Uterus (tissue), 4 donors: ENCODE results near the gene TRIL. TPM values are rescaled to one million over a fixed set of nuclear protein-coding genes. Genes with fewer than 3 reads are reported as not detected.
A peak's percentile ranks its signal among the peaks of the same experiment; 100 is the strongest.

ENCODE experiments used
- DNase-seq, 2 donors: peaks; one replicate each; pipeline ENCODE4 v3.0.0-alpha.2; 2019 to 2020
- H3K27ac ChIP-seq, 2 donors: fragments of 200-600 bp; sonication (generic); 1 replicate in 1 of 2; 2 replicates in 1 of 2; pipeline ENCODE4 v1.5.1; 2016 to 2018
- H3K27me3 ChIP-seq, 2 donors: fragments of 200-600 bp; sonication (generic); one replicate each; pipeline ENCODE4 v1.5.1; 2018 to 2019; ENCODE audit warnings: control low read depth in 1 of 2
- H3K36me3 ChIP-seq, 2 donors: fragments of 200-600 bp; sonication (generic); one replicate each; pipeline ENCODE4 v1.5.1; 2019; ENCODE audit warnings: control low read depth in 1 of 2
- H3K4me1 ChIP-seq, 2 donors: fragments of 200-600 bp; sonication (generic); one replicate each; pipeline ENCODE4 v1.5.1; 2018 to 2019; ENCODE audit warnings: control low read depth in 1 of 2
- H3K4me3 ChIP-seq, 2 donors: fragments of 200-600 bp; sonication (generic); 1 replicate in 1 of 2; 2 replicates in 1 of 2; pipeline ENCODE4 v1.5.1; 2018 to 2019; ENCODE audit warnings: mild to moderate bottlenecking in 1 of 2
- H3K9me3 ChIP-seq, 2 donors: fragments of 200-600 bp; sonication (generic); one replicate each; pipeline ENCODE4 v1.5.1; 2019; ENCODE audit warnings: control low read depth in 1 of 2
- POLR2A ChIP-seq, 2 donors: fragments of 450-650 bp; IDR thresholded peaks; one replicate each; pipeline ENCODE4 v1.6.1; 2016; ENCODE audit warnings: antibody characterized with exemption in 2 of 2, mild to moderate bottlenecking in 1 of 2, moderate library complexity in 1 of 2
- intact Hi-C: fragments of 100-400 bp; cut with DNase I; formaldehyde crosslinking; loops from one replicate; pipeline ENCODE4 v1.15.1; 2023; ENCODE audit warnings: low total_unique reads
- total RNA-seq, 4 donors: library from RNA; depleted of rRNA in 3 of 4; stranded (reverse); fragments of >200 nt in 3 of 4; gene quantifications; one replicate each; pipeline versions ENCODE4 v1.1.0 to v1.2.4, GENCODE V29; 2014 to 2023
- TF ChIP-seq, protein P1 (sequence below), 4 experiments: fragments of 200-600 bp in 2 of 4; fragments of 450-650 bp in 2 of 4; sonication (generic) in 2 of 4; IDR thresholded peaks; one replicate each; pipeline ENCODE4 v1.5.1; 2016 to 2019; ENCODE audit warnings: antibody characterized with exemption in 4 of 4, mild to moderate bottlenecking in 2 of 4, moderate library complexity in 1 of 4
- donor health status: DM: yes; HTN: yes; CAD: no.

Gene TRIL
- total RNA-seq, 4 donors from 2014 or later: 6.2 to 23.5 (median 10.1) TPM

DNA sequence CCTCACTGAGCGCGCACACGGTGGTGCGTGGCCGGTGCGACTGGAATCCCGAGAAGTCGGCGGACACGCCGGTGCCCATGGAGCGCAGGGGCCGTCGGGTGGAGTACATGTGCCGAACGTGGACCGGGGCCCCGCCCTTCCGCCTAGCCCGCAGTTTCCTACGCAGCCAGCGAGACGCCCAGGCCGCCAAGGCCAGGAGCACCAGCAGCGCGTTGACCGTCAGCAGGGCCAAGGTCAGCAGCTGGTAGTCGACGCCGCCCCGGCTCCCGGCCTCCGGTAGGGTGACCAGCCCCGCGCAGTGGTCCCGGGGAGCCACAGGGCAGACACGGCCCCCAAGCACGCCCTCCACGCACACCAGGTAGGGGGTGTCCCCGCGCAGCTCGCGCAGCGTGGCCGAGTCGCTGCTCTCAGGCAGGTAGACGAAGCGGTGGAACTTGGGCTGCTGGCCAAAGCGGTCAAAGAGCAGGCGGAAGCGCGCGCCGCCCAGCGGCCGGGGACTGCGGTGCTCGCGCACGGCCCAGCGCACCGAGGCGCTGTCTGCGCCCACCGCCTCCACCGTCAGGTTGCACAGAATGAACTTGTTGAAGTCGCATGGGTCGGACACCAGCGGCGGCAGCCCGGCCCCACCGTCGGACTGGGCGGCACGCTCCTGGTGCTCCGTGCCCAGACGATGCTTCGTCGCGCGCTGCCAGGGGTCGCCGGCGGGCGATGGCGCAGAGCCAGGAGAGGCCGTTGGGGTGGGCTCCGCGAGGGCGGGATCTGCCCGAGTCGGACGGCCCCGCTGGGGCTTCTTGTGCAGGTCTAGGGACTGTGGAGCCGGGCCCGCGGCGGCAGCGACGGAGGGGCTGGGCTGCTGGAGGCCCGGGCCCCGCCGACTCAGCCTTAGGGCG, 2.2 kb downstream of the TRIL start:
- TF ChIP-seq POLR2A (IDR thresholded peaks at IDR 0.05): no peak
- TF ChIP-seq, protein P1, sequence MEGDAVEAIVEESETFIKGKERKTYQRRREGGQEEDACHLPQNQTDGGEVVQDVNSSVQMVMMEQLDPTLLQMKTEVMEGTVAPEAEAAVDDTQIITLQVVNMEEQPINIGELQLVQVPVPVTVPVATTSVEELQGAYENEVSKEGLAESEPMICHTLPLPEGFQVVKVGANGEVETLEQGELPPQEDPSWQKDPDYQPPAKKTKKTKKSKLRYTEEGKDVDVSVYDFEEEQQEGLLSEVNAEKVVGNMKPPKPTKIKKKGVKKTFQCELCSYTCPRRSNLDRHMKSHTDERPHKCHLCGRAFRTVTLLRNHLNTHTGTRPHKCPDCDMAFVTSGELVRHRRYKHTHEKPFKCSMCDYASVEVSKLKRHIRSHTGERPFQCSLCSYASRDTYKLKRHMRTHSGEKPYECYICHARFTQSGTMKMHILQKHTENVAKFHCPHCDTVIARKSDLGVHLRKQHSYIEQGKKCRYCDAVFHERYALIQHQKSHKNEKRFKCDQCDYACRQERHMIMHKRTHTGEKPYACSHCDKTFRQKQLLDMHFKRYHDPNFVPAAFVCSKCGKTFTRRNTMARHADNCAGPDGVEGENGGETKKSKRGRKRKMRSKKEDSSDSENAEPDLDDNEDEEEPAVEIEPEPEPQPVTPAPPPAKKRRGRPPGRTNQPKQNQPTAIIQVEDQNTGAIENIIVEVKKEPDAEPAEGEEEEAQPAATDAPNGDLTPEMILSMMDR (IDR thresholded peaks at IDR 0.05): peak in 3 of 4 experiments; percentile 66 to 70 (median 67)
- intact Hi-C loops: no loop called here
- Histone ChIP-seq H3K27ac (peak overlapping the region; percentile 37 to 75), H3K4me3 (peak overlapping the region; percentile 36 to 55), H3K4me1 (peaks cover 0 to 15% of the 10 kb centered on the region in 2 donors), H3K9me3 (no peaks in the 10 kb centered on the region), H3K27me3 (no peaks in the 10 kb centered on the region), H3K36me3 (no peaks in the 10 kb centered on the region)
- peak; percentile 69 to 79 for DNase-seq

DNA sequence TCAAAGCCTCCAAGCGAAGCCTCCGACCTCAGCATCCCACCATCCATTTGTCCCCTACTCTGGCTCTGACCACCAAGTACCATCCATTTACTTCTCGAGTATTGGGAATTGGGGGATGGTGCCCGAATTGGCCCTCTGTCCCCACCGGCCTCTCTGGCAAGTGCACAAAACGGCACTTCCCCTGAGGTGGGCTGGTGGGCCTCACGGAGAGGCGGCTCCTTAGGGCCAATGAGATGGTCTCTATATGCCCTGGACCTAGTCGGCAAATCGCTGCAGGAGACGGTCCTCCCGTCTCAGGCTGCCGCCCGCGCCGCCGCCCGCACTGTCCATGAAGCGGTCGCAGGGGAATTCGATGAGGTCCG, 2.8 kb downstream of the TRIL start:
- intact Hi-C loops: no loop called here
- no peaks in the 10 kb centered on the region for H3K9me3 ChIP-seq
- DNase-seq: no peak
- H3K27ac ChIP-seq: peak overlapping the region; percentile 37 to 75
- no peaks in the 10 kb centered on the region for H3K27me3 ChIP-seq
- peaks cover 0 to 15% of the 10 kb centered on the region in 2 donors for H3K4me1 ChIP-seq
- TF ChIP-seq POLR2A (IDR thresholded peaks at IDR 0.05): no peak
- TF ChIP-seq, protein P1 (IDR thresholded peaks at IDR 0.05): no peak
- peak overlapping the region in 1 of 2 donors; percentile 55 for H3K4me3 ChIP-seq
- no peaks in the 10 kb centered on the region for H3K36me3 ChIP-seq

DNA sequence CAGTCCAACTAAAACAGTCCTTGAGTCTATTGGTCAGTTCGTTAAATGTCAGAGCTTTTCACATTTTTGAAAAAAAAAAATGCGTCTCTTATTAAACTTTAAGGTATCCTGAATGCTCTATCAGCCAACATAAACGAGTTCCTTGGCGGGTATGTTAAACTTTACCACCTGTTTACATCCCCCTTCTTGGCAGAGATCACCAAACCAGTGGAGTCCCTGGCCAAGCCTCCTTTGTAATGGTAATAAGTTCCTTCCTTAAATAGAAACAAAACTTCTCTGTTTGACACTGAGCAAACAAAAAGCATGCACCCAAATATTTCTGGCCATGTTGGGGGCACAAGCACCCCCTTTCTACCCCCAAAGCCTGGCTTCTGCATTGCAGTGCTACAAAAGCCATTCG, 3.2 kb downstream of the TRIL start:
- H3K27ac ChIP-seq: peak overlapping the region in 1 of 2 donors; percentile 16
- TF ChIP-seq POLR2A (IDR thresholded peaks at IDR 0.05): no peak
- TF ChIP-seq, protein P1 (IDR thresholded peaks at IDR 0.05): no peak
- H3K9me3 ChIP-seq: no peaks in the 10 kb centered on the region

DNA sequence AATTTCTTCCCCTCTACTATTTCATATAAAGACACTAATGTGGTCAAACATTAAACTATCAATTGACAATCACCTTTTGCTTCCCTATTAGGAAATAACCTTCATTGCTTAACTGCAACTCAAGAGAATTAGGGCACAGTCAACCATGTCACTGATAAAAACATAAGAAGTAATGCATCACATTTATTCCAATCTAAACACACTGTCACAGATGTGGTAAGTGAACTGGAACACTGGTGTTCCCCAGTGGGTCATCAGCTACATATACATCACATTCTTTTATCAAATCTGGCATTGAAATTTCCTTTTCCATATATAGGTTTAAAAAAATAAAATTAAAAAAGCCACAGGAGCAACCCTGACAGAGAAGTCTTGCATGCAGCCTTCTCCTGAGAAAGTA, 3.7 kb downstream of the TRIL start:
- Histone ChIP-seq H3K27me3 (no peaks in the 10 kb centered on the region), H3K4me1 (peaks cover 0 to 15% of the 10 kb centered on the region in 2 donors)

More for the DNA sequence above, 3.2 kb downstream of the TRIL start:
- intact Hi-C loops: no loop called here
- Histone ChIP-seq H3K27me3 (no peaks in the 10 kb centered on the region), H3K4me1 (peaks cover 0 to 15% of the 10 kb centered on the region in 2 donors), H3K36me3 (no peaks in the 10 kb centered on the region), H3K4me3 (no peak overlapping the region)
- no peak for DNase-seq

More for the DNA sequence above, 3.7 kb downstream of the TRIL start:
- H3K27ac ChIP-seq: peak overlapping the region in 1 of 2 donors; percentile 16
- intact Hi-C loops: no loop called here
- H3K9me3 ChIP-seq: no peaks in the 10 kb centered on the region
- H3K4me3 ChIP-seq: no peak overlapping the region
- TF ChIP-seq, protein P1 (IDR thresholded peaks at IDR 0.05): no peak
- no peak for TF ChIP-seq POLR2A (IDR thresholded peaks at IDR 0.05)
- H3K36me3 ChIP-seq: no peaks in the 10 kb centered on the region
- DNase-seq: no peak
